Limb (tissue), 2 donors: ENCODE data around the gene GARNL3.

Experiments used
- DNase-seq, 2 donors: peaks; one replicate each; pipeline ENCODE4 v3.0.0-alpha.2; 2016; ENCODE audit errors: extremely low spot score in 2 of 2

The GARNL3 gene

DNA sequence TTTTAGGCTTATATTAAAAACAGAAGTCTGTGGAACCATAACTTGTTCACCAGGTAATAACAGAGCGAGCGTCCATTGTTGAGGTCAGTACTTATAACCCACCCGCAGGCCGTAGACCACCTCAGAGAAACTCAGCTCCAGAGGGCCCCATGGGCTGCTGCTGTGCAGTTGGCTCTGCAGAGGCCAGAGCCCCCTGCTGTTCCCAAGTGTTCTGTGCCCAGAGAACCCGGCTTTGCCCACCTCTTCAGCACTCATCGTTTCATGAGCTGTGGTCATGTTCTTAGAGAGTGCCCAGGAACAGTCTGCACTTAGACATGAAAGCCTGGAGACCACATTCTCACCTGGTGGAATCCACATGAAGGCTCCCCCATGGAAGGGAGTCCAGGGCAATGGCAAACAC lies 82.0 kb downstream of the GARNL3 start:
- DNase-seq: no peak

DNA sequence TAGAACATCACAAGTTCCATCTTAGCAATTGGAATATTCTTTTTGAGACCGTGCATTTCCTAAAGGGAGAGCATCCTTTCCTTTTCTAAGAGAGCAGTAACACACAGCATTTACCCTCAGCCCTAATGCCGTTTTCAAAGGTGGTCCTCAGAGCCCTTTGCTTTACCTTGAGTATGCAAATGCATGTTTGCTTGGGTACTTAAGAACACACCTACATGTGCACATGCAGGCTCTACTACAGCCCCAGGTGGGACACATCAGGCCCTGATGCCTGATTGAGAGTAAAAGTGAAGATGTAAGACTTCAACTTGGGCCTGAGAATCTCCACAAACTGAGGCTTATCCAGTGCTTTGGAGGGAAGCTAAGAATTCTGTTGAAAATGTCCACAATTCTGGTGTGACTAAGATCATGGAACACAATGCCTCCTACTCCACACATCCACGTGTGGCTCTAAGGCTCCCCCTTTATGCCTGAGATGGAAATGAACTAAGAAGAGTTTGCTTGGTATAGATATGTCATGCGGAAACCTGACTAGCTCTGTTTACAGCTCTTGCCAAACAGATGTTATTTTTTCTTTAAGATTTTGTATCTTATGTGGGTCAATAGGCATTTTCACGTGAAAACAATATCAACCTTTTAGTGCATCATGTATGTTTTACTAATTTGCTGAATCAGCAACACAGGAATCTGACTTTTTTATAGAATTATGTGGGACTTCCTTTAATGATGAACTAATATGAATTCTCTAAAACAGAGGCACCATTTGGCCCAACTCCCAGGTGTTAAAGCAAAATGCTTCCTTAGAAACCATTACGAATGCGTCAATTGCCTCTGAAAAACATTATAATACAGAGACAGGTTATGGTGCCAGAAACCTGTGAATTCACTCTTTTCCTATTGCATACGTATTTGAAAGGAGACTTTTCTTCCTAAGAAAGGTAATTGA lies 83.5 kb downstream of the GARNL3 start:
- no peak for DNase-seq

GRCh38 chr9:127349483-127350113 lies 85.0 kb downstream of the GARNL3 start:
- DNase-seq: no peak

DNA sequence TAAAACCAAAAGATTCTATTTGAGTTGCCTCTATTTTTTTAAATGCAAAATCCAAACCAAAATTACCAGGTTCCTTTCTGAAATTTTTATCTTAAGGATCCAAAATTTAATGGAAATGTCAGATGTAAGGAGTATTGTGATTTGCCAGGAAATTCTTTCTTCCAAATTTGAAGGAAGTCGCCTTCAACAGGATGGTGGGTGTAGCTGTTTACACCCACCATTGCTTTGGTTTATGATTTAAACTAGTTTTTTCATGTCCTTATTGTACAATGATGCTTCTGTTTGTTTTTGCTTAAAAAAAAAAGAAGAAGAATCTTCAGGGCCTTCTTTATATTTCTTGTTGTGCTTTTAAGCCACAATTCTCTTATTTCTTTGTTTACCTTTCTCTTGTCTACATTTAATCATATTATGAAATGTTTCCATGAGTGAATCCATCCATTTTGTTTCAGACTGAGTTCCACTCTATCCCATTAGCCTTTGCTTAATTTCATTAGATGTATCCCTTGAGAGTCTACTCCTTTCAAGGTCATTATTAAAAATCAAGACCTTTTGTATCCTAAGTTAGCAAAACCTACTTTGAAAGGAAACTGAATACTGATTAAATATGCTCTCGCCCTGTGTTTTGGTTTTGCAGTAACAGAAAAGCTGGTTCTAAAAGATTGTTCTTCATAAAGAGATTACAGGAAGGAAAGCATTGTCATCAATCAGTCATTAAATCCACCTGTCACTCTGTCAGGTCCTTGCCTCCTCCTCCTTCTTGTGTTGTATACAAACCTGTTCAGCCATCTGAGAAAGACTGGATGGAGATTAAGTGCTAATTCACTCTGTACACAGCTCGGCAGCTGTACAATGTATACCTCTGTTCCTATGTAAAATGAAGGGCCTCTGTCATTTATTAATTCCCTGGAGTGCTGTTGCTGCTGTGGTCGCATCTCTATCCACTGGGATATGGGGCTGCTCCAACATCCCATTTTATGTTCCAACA lies 86.9 kb downstream of the GARNL3 start:
- DNase-seq: no peak

DNA sequence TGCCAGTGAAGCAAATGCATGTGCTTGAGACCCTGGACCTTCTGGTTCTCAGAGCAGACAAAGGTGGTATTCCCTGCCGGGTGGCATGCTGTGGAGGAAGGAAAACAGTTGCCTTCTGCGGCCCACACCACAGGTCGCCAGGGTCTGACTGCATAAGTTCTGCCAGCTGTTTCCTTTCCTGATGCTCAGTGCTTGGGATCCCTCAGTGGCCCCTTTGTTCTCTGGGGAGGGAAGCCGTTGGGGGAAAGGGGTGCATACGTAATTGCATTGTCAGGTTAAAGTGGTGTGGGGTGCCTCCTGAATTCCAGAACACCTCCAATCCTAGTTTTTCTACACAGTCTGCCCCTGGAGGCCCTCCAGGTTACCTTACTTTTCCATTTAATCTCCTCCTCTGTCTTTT lies 89.3 kb downstream of the GARNL3 start:
- DNase-seq: no peak

DNA sequence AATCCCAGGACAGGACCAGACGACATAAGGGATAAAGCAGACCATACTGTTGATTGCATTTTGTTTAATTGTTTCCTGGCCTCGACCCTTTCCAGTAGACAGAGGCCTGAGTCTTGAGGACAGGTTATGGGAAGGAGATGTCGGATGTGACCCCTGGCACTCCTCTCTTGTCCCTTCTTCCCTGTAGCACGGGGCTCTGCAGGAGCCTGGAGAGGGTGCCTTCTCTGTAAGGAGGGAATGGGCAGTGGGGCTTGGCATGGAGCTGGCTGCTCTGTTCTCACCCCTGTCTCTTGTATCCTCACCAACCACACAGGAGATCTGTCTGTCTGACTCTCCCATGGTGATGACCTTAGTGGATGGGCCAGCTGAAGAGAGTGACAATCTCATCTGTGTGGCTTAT lies 92.3 kb downstream of the GARNL3 start:
- no peak for DNase-seq

GRCh38 chr9:127358023-127358535 lies 93.5 kb downstream of the GARNL3 start:
- DNase-seq: no peak

DNA sequence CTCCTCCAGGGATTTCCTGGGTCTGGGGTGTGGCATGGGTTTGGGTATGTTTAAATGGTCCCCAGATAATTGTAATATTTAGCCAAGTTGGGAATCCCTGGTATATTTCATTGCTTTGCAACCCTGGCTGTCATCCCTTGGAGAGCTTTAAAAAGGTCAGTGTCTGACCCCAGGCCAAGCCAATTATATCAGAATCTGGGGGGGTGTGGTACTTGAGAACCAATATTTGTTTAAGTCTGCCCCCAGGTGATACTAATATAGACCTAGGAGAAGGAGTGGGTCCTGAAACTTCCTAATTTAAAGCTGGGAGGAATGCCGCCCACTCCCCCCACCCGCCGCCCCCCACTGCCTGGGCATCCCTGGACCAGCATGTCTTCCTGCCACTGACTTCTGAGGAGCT lies 94.2 kb downstream of the GARNL3 start:
- DNase-seq: no peak

GRCh38 chr9:127360250-127360649 lies 95.7 kb downstream of the GARNL3 start:
- DNase-seq: no peak

- DNase-seq: no peak
Measured at GRCh38 chr9:127360829-127361228, 96.3 kb downstream of the GARNL3 start.

DNA sequence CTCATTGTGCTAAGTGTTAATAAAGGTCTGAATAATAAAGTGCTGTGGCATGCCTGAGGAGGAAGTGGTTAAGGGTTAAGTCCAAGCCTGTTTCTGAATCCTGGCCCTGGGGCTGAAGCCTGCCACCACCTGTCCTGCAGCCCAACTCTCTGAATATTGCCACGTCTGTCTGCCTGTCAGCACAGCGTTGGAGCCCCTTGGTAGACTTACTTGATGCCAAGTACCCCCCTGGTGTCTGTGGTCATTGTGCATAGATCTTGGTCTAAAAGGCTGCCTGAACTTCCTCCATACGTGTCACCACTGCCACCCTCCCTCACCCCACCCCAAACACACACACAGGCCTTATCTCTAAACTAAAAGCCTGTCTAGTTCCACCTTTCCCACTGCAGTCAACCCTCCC lies 97.0 kb downstream of the GARNL3 start:
- no peak for DNase-seq

GRCh38 chr9:127362829-127363228 lies 98.3 kb downstream of the GARNL3 start:
- DNase-seq: no peak

DNA sequence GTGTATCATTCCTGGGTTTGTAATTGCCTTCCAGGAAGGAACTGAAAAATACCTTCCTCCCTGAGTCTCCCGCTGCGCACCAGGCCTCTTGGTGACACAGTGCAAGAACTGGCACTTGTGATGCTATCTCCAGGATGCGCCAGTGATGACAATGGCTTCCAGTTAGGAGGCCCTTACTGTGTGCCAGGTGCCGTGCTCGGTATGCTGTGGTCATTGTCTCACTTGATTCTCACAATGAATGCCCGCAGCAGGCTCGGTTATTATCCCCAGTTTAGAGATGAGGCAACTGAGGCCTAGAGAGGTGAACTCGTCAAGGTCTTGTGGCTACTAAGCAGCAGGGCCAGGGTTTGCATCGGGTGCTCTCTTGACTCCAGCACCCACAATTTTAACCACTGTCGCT lies 100.9 kb downstream of the GARNL3 start:
- DNase-seq: no peak

GRCh38 chr9:127366594-127366993 lies 102.0 kb downstream of the GARNL3 start:
- DNase-seq: no peak

DNA sequence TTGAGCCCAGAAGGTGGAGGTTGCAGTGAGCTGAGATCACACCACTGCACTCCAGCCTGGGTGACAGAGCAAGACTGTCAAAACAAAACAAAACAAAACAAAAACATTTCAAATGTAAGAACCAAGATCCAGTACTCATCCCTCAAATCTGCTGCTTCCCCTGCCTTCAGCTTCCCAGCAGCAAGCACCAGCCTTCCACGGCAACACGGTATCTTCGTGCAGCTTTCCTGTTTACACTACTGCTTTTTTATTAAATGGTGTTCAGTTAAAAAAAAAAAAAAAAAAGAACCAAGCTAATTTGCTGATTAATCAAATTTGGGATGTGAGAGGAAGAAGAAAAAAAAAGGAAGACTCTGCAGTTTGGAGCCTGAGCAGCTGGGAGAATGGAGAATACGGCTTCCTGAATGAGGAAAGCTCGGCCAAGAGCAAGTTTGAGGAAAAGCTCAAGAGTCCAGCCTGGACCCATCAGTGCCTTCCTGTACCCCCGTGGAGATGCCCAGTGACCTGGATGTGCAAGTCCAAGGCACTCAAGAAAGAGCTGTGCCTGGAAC lies 104.4 kb downstream of the GARNL3 start:
- no peak for DNase-seq

- DNase-seq: no peak
Measured at GRCh38 chr9:127369428-127369827, 104.9 kb downstream of the GARNL3 start.

- DNase-seq: no peak
Measured at GRCh38 chr9:127370147-127370579, 105.6 kb downstream of the GARNL3 start.

GRCh38 chr9:127370672-127371648 lies 106.4 kb downstream of the GARNL3 start:
- no peak for DNase-seq

DNA sequence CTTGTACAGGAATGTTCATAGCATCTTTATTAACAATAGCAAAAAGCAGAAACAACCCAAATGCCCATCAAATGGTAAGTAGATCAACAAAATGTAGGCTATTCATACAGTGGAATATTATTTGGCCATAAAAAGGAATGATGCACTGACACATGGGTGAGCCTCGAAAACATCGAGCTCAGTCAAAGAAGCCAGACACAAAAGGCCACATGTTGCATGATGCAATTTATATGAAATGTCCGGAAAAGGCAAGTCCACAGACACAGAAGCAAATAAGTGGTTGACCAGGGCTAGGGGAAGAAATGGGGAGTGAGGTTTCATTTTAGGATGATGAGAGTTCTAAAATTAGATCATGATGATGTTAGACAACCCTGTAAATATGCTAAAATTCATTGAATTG lies 115.9 kb downstream of the GARNL3 start:
- no peak for DNase-seq

DNA sequence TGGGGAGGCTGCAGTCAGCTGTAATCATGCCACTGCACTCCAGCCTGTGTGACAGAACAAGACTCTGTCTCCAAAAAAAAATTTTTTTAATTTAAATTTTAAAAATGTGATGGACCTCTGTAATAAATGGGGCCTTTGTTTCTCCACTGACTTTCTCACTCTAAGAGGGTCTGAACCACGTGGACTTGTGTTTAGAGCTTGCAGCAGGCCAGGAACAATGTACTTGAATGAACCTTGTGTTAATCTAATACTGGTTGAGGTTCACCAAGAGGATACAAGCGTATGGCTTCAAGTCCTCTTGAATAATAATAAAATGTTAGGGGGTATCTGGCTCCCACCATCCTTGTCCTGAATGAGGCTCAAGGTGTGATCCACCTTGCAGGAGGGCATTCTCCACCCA lies 118.0 kb downstream of the GARNL3 start:
- no peak for DNase-seq
